Activated naive CD4-positive, alpha-beta T cell treated with anti-CD3 and anti-CD28 coated beads, Interleukin-2, amount 10 ng/mL, durations not matched to agents 7 days and 5 days (primary cell): Measurements from ENCODE around the gene DPPA2.

Source experiments
- CTCF ChIA-PET: fragments of 350-600 bp; sonication (Branson Sonifier 250); formaldehyde crosslinking; loops from one replicate; lab custom pipeline; 2021; ENCODE audit warnings: antibody characterized with exemption; lab: Charles Lee
- DNase-seq: peaks from one replicate; pipeline ENCODE4 v3.0.0-alpha.2; 2020
- H3K27ac Mint-ChIP-seq: one replicate; pipeline ENCODE4 v1.8.0; 2021; ENCODE audit warnings: mild to moderate bottlenecking, moderate library complexity, mixed read lengths
- H3K27me3 Mint-ChIP-seq: one replicate; pipeline ENCODE4 v1.8.0; 2021; ENCODE audit warnings: mild to moderate bottlenecking, mixed read lengths
- H3K36me3 Mint-ChIP-seq: one replicate; pipeline ENCODE4 v1.8.0; 2021; ENCODE audit warnings: mixed read lengths
- H3K4me1 Mint-ChIP-seq: one replicate; pipeline ENCODE4 v1.8.0; 2021; ENCODE audit warnings: mixed read lengths
- H3K4me3 Mint-ChIP-seq: one replicate; pipeline ENCODE4 v1.8.0; 2021; ENCODE audit warnings: mild to moderate bottlenecking, moderate library complexity, mixed read lengths
- H3K9me3 Mint-ChIP-seq: one replicate; pipeline ENCODE4 v1.8.0; 2021; ENCODE audit warnings: mixed read lengths

The DPPA2 gene

DNA sequence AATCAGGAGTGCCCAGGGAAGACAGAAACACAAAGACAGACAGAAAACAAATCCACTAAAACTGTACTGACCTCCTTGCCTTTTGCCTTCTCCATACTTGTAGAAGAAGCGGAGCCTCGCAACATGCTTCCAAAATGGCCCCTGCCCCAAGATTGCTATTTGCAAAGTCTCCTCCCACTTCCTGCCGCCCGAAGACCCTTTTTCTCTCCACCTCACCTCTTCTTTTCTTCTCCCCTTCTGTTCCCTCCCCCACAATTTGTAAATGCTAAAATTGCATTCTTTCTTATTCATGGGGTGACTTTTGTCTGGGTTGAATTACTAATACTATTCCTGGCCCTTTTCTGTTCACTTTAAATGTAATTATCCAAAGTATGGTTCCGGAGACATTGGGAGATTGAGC, 21.1 kb upstream of the DPPA2 start, which contains the start of gene DPPA4:
TSS of gene DPPA4 (minus strand) at position 154 of the 400 bp plus-strand sequence. CDS start at position 125, 29 bp downstream.
- no peak for DNase-seq
- peaks cover 7% of the 10 kb centered on the region for H3K4me1 Mint-ChIP-seq
- CTCF ChIA-PET: no interaction called here
- H3K36me3 Mint-ChIP-seq: peaks cover 1% of the 10 kb centered on the region
- peaks cover 2% of the 10 kb centered on the region for H3K9me3 Mint-ChIP-seq
- H3K27me3 Mint-ChIP-seq: peaks cover 36% of the 10 kb centered on the region
- peak within 1 kb of the TSS; percentile 43 for H3K4me3 Mint-ChIP-seq
- no peak within 1 kb of the TSS for H3K27ac Mint-ChIP-seq

DNA sequence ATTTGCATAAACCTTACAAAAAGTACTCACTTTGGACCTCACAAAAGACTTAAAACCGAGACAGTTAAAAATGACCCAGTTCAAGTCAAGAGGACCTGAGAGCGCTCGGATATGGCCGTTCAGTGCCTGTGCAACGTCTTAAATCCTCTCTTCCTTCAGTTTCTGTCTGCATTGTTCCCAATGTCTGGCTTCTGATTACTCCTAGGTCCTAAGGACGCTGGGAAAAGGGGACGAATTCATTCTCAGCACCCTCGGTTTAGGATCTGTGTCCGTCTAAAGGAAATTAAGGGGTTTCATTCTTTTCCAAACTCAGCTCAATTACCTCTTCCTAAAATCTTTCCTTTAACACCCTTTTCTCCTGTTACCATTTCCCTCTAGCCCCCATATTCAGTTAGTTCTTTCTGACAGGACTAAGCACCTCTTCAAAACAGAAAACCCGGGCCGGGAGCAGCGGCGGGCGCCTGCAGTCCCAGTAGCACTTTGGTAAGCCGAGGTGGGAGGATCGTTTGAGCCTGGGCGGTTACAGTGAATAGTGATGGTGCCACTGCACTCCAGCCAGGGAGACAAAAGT, 20.1 kb upstream of the DPPA2 start:
- H3K4me3 Mint-ChIP-seq: peak overlapping the region; percentile 43
- peaks cover 2% of the 10 kb centered on the region for H3K9me3 Mint-ChIP-seq
- H3K4me1 Mint-ChIP-seq: peaks cover 7% of the 10 kb centered on the region
- CTCF ChIA-PET: no interaction called here
- no peak overlapping the region for H3K27ac Mint-ChIP-seq
- DNase-seq: peak; percentile 27
- H3K27me3 Mint-ChIP-seq: peaks cover 36% of the 10 kb centered on the region
- peaks cover 1% of the 10 kb centered on the region for H3K36me3 Mint-ChIP-seq

DNA sequence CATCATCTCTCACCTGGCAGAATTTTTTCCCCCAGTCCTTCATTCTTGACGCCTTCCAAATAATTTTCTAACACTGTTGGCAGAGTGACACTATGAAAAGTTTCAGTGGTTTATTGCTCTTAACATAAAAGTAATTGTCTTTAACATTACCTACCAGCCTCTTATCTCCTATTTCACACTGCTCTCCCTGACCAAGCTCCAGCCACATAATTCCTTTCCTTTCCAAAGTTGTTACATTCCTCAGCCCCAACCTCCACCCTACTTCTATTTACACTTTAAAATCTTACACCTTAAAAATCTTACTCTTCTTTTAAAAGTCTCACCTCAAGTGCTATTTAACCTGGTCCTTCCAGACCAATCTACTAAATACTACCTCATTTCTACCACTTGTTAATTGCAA, 18.3 kb upstream of the DPPA2 start:
- Mint-ChIP-seq H3K9me3 (peaks cover 2% of the 10 kb centered on the region), H3K4me3 (no peak overlapping the region), H3K27me3 (peaks cover 34% of the 10 kb centered on the region), H3K27ac (no peak overlapping the region), H3K36me3 (peaks cover 1% of the 10 kb centered on the region), H3K4me1 (peaks cover 7% of the 10 kb centered on the region)
- DNase-seq: no peak
- CTCF ChIA-PET: no interaction called here

DNA sequence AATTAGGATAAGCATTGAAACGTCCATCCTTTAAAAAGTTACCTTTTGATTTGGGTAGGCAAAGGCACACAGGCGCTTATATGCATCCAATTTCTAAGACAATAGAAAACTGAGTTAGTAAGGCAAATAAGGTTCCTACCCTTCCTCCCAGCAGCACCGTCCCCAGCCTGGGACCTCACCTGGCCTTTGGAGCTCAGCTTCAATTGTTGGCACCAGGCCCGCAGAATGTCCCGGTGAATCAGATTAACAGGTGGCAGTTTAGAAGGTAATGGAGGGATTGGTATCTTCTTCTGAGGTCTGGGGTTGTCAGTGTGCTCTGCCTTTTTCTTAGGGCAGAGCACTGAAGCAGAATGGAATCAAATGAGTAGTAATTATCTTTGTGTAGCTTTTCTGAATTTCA, 15.4 kb upstream of the DPPA2 start:
- Mint-ChIP-seq H3K27me3 (peaks cover 15% of the 10 kb centered on the region), H3K4me3 (no peak overlapping the region)

DNA sequence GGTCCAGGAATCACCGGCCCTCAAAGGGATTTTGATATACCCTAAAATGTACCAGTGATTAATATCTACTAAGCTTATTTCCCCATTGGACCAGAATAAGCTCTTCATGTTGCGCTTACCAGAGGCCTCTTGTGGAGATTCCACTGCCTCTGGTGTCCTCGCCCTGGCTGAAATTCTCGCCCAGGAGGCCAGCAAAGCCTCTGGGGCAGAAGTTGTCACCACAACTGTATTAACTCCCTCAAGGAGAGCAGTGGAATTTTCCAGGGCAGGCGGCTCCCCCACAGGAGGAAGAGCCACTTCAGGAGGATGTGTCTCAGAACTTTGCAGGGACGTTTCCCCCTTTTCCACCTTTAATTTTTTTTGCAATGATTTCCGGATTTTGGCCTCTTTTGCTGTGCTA, 14.1 kb upstream of the DPPA2 start:
- H3K4me3 Mint-ChIP-seq: no peak overlapping the region
- no peaks in the 10 kb centered on the region for H3K9me3 Mint-ChIP-seq
- H3K27me3 Mint-ChIP-seq: peaks cover 4% of the 10 kb centered on the region
- no peaks in the 10 kb centered on the region for H3K4me1 Mint-ChIP-seq
- H3K36me3 Mint-ChIP-seq: no peaks in the 10 kb centered on the region
- DNase-seq: no peak
- CTCF ChIA-PET: no interaction called here
- no peak overlapping the region for H3K27ac Mint-ChIP-seq

More for the DNA sequence above, 15.4 kb upstream of the DPPA2 start:
- Mint-ChIP-seq H3K27ac (no peak overlapping the region), H3K9me3 (no peaks in the 10 kb centered on the region), H3K36me3 (no peaks in the 10 kb centered on the region), H3K4me1 (peaks cover 4% of the 10 kb centered on the region)
- no peak for DNase-seq
- CTCF ChIA-PET: no interaction called here

DNA sequence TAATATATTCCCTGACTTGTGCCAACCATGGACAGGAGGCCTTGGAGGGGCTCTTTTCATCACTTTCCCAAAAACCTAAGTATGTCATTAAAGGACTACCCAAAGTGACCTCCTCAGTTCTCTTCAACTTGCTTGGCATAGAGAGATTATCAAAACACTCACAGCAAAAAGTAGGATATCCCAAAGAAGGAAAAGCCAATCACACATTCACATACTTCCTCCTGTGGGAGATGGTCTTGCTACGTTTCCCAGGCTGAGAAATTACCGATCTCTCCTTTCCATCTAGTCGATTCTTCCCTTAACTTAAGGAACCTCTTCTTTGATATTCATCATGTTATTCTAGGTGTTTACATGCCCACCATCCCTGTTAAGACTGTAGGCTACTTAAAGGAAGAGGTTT, 11.9 kb upstream of the DPPA2 start:
- CTCF ChIA-PET: no interaction called here
- H3K27ac Mint-ChIP-seq: no peak overlapping the region
- no peaks in the 10 kb centered on the region for H3K4me1 Mint-ChIP-seq
- no peaks in the 10 kb centered on the region for H3K36me3 Mint-ChIP-seq
- H3K9me3 Mint-ChIP-seq: no peaks in the 10 kb centered on the region
- H3K4me3 Mint-ChIP-seq: no peak overlapping the region
- no peaks in the 10 kb centered on the region for H3K27me3 Mint-ChIP-seq
- no peak for DNase-seq

DNA sequence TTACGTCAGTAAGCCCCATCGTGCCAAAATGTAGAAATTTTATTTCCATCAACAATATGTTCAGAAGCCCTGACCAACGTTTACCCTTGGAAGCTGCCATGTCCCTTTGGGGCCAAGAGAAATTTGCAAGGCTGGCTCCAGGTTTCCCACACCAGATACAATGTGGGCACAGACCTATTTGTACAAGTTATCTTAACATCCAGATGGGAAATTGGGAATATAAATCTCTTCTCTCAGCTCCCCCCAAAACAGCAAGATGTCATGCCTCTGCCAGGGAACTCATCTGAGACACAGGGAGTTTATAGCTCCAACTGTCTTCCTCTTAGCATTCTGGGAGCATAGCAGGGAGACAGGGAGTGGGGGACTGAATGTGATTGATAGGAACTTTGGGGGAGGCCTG, 9.3 kb upstream of the DPPA2 start:
- Mint-ChIP-seq H3K36me3 (no peaks in the 10 kb centered on the region), H3K27me3 (no peaks in the 10 kb centered on the region), H3K4me1 (no peaks in the 10 kb centered on the region), H3K27ac (no peak overlapping the region), H3K4me3 (no peak overlapping the region), H3K9me3 (no peaks in the 10 kb centered on the region)
- DNase-seq: no peak
- CTCF ChIA-PET: no interaction called here

DNA sequence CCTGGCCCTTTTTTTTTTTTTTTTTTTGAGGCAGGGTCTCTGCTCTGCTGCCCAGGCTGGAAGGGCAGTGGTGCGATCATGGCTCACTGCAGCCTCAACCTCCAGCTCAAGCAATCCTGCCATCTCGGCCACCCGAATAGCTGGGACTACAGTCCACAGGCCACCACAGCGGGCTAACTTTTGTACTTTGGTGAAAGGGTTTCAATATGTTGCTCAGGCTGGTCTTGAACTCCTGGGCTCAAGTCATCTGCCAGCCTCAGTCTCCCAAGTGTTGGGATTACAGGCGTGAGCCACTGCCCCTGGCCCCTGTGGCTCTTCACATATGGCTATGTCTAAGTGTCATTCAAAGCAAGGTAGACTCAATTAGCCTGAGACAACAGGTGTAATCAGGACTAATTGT, 8.8 kb upstream of the DPPA2 start:
- no peak for DNase-seq
- H3K27me3 Mint-ChIP-seq: no peaks in the 10 kb centered on the region
- no peaks in the 10 kb centered on the region for H3K9me3 Mint-ChIP-seq
- no peak overlapping the region for H3K4me3 Mint-ChIP-seq
- H3K36me3 Mint-ChIP-seq: no peaks in the 10 kb centered on the region
- H3K27ac Mint-ChIP-seq: no peak overlapping the region
- no peaks in the 10 kb centered on the region for H3K4me1 Mint-ChIP-seq
- CTCF ChIA-PET: no interaction called here

DNA sequence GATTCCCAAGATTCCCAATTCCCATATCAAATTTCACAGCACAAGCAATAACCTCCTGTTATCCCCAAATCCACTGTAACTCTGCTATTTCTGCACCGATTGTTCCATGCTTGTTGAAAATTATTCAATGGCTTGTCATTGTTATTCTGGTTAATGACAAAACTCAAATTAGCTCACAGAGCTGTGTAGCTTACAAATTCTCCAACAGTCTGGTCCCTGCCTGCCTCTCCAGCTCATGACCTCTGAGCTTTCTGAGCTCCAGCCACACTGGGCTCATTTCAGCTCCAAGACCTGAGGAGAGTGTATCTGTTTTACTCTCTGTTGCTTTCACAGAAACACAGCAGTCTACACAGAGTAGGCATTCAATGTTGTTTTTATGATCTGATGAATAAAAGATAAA, 3.3 kb downstream of the DPPA2 start:
- CTCF ChIA-PET: no interaction called here

DNA sequence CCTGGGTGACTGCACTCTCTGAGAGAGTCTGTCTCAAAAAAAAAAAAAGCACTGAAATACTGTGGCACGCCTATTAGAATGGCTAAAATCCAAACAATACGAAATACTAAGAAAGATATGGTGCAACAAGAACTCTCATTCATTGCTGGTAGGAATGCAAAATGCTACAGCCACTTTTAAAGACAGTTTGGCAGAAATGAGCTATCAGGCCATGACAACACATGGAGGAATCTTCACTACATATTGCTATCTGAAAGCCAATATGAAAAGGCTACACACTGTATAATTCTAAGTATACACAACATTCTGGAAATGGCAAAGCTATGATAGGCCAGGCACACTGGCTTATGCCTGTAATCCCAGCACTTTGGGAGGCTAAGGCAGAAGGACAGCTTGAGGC, 18.8 kb downstream of the DPPA2 start:
- H3K4me1 Mint-ChIP-seq: no peaks in the 10 kb centered on the region
- H3K9me3 Mint-ChIP-seq: no peaks in the 10 kb centered on the region
- no peak overlapping the region for H3K27ac Mint-ChIP-seq
- DNase-seq: no peak
- H3K36me3 Mint-ChIP-seq: no peaks in the 10 kb centered on the region
- H3K27me3 Mint-ChIP-seq: no peaks in the 10 kb centered on the region
- CTCF ChIA-PET: no interaction called here
- no peak overlapping the region for H3K4me3 Mint-ChIP-seq

More for the DNA sequence above, 3.3 kb downstream of the DPPA2 start:
- Mint-ChIP-seq H3K27me3 (no peaks in the 10 kb centered on the region), H3K27ac (no peak overlapping the region), H3K4me1 (no peaks in the 10 kb centered on the region), H3K4me3 (no peak overlapping the region), H3K36me3 (no peaks in the 10 kb centered on the region), H3K9me3 (peaks cover 7% of the 10 kb centered on the region)
- DNase-seq: no peak

DNA sequence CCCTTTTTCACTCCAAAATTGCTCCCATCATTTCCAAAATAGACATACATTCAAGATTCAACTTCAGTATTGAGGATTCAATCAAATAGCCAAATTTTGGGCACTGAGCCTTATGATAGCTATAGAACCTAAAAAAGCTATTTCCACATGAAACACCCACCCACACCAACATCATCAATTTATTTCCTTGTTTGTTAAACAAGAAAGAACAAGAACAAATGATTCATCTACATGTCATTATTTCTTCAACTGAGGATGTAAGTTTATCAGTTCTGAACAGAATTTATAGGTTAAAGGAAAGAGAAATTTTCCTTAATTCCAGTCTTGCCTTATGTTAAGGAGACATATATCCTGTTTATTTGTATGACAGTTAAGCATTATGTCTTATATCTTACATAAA, 32.2 kb downstream of the DPPA2 start:
- no peaks in the 10 kb centered on the region for H3K9me3 Mint-ChIP-seq
- H3K27me3 Mint-ChIP-seq: no peaks in the 10 kb centered on the region
- CTCF ChIA-PET: no interaction called here
- H3K4me3 Mint-ChIP-seq: no peak overlapping the region
- no peak for DNase-seq
- H3K4me1 Mint-ChIP-seq: no peaks in the 10 kb centered on the region
- H3K27ac Mint-ChIP-seq: no peak overlapping the region
- H3K36me3 Mint-ChIP-seq: no peaks in the 10 kb centered on the region

DNA sequence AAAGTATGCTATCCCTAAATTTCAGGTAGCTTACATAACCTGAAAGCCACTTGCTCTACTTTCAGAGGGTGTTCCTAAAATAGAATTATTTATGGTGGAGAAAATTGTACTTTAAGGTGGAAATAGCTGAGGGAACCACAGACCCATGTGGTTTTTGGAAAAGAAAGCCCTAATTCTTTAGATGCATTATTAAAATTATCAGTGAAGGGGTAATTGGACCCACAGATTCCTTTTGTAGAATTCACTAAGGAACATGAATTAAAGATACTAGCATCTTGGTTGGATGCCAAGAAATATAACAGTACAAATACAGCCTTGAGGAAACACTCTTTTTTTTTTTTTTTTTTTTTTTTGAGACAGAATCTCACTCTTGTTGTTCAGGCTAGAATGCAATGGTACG, 37.8 kb downstream of the DPPA2 start:
- H3K36me3 Mint-ChIP-seq: no peaks in the 10 kb centered on the region
- H3K27me3 Mint-ChIP-seq: peaks cover 5% of the 10 kb centered on the region
- H3K4me1 Mint-ChIP-seq: no peaks in the 10 kb centered on the region
- CTCF ChIA-PET: no interaction called here
- DNase-seq: no peak
- no peak overlapping the region for H3K27ac Mint-ChIP-seq
- no peaks in the 10 kb centered on the region for H3K9me3 Mint-ChIP-seq
- H3K4me3 Mint-ChIP-seq: no peak overlapping the region

DNA sequence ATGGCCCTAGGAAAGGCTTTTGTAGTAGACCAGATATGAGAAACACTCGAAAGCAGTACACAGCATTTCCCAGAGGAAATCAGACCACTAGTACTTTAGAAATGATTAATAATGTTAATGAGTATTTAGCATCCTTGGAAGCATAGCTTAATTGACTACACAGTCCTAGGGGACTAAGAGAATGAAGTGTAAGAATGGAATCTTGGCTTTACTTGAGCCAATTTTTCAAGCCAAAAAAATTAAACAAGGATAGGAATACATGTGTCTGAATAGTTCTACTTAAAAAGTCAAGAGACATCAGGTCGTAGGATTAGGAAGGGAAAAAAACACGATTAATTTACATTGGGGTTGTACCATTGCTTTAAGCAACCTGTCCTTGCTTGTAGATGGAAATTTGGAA, 38.2 kb downstream of the DPPA2 start:
- H3K4me3 Mint-ChIP-seq: no peak overlapping the region
- no peaks in the 10 kb centered on the region for H3K4me1 Mint-ChIP-seq
- H3K9me3 Mint-ChIP-seq: no peaks in the 10 kb centered on the region
- CTCF ChIA-PET: no interaction called here
- no peak for DNase-seq
- no peaks in the 10 kb centered on the region for H3K36me3 Mint-ChIP-seq
- peaks cover 5% of the 10 kb centered on the region for H3K27me3 Mint-ChIP-seq
- H3K27ac Mint-ChIP-seq: no peak overlapping the region

DNA sequence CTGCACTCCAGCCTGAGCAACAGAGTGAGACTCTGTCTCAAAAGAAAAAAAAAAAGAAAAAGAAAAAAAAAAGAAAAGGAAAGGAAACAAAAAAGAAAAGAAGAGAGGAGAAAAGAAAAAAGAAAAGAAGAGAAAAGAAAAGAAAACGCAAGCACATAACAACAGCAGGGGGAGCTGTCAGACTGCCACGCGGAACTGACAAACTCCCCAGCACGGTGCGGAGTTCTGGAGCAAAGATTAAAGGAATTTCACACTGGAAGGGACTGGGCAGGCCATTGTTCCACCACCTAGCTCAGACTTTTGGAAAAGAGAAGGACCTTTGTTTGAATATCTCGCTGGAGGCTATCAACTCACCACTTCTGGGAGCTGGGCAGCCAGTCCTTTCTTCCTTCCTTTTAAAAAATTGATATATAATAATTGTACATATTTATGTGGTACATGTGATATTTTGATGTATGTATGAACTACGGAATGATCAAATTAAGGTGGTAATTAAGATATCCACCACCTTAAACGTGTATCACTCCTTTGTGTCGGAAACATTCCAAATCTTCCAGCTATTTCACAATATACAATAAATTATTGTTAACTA, 40.5 kb downstream of the DPPA2 start:
- Mint-ChIP-seq H3K4me3 (no peak overlapping the region), H3K4me1 (no peaks in the 10 kb centered on the region), H3K27me3 (peaks cover 5% of the 10 kb centered on the region), H3K27ac (no peak overlapping the region), H3K9me3 (no peaks in the 10 kb centered on the region), H3K36me3 (no peaks in the 10 kb centered on the region)
- CTCF ChIA-PET: interaction anchor here (0.7 to 1.1 kb wide), 3 partner anchors 20 to 1039 kb away, joined by 3 to 5 read pairs (median 3); no protein-coding TSS in a partner anchor
- DNase-seq: peak; percentile 23

DNA sequence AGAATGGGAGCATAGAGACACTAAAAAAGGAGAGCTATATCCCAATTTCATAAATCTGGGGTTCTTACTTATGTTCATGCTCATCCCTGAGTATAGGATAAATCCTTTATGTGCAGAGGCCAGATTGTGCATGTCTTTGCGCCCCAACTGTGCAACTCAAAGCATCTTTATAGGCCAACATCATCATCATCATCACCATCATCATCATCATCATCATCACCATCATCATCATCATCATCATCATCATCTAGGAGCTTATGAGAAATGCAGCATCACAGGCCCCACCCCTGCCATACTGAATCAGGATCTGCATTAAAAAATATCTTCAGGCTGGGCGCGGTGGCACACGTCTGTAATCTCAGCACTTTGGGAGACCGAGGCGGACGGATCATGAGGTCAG, 45.5 kb downstream of the DPPA2 start:
- Mint-ChIP-seq H3K27me3 (peaks cover 4% of the 10 kb centered on the region), H3K9me3 (no peaks in the 10 kb centered on the region), H3K36me3 (no peaks in the 10 kb centered on the region), H3K27ac (no peak overlapping the region), H3K4me1 (no peaks in the 10 kb centered on the region), H3K4me3 (no peak overlapping the region)
- no peak for DNase-seq
- CTCF ChIA-PET: no interaction called here
